Measurements from ENCODE around the gene MCC.

- TF ChIP-seq SUZ12 (IDR thresholded peaks at IDR 0.05) = no peak
- no peak for TF ChIP-seq SP1 (IDR thresholded peaks at IDR 0.05)
- no peak for TF ChIP-seq HDGF (IDR thresholded peaks at IDR 0.05; ENCODE audit: borderline replicate concordance)
- no peak for TF ChIP-seq FOXA1 (IDR thresholded peaks at IDR 0.05)
- TF ChIP-seq FOXK2 (IDR thresholded peaks at IDR 0.05) = no peak
- TF ChIP-seq ZNF384 (IDR thresholded peaks at IDR 0.05) = no peak
- TF ChIP-seq ARNT (IDR thresholded peaks at IDR 0.05) = no peak
- no peak for TF ChIP-seq PKNOX1 (IDR thresholded peaks at IDR 0.05)
Measured at GRCh38 chr5:113518884-113519283, 30.6 kb upstream of the MCC start.
